ENCODE data around the gene TIRAP.

DNA sequence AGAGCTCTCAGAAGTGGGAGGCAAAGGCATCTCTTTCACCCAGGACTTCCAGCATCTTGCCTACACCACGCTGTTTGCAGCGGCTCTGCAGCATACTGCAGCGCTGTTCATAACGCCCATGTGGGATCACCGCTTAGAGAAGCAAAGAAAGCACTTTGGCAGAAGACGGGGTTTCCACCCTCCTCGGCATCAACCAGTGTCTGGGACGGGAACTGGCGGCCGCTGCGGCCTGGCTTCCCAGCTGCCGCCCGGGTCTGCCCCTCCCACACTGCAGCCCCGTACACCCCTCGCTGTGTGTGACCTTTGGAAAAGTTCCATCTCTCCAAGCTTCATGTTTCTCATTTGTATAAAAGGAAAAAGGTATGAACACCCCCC, 545 bp upstream of the TIRAP start:
- TF ChIP-seq, protein P1, sequence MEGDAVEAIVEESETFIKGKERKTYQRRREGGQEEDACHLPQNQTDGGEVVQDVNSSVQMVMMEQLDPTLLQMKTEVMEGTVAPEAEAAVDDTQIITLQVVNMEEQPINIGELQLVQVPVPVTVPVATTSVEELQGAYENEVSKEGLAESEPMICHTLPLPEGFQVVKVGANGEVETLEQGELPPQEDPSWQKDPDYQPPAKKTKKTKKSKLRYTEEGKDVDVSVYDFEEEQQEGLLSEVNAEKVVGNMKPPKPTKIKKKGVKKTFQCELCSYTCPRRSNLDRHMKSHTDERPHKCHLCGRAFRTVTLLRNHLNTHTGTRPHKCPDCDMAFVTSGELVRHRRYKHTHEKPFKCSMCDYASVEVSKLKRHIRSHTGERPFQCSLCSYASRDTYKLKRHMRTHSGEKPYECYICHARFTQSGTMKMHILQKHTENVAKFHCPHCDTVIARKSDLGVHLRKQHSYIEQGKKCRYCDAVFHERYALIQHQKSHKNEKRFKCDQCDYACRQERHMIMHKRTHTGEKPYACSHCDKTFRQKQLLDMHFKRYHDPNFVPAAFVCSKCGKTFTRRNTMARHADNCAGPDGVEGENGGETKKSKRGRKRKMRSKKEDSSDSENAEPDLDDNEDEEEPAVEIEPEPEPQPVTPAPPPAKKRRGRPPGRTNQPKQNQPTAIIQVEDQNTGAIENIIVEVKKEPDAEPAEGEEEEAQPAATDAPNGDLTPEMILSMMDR (IDR thresholded peaks at IDR 0.05; ENCODE audit: low read length): no peak
- TF ChIP-seq EZH2 (optimal IDR thresholded peaks at IDR 0.05; ENCODE audit: low read depth, low read length) (no peak), EZH2phosphoT487 (IDR thresholded peaks at IDR 0.05; ENCODE audit: low read length) (no peak)

All from MM.1S (cell line).